ENCODE measurements around the gene IL19.
"Not testable (repeated sequence)": the region's sequence is repeated elsewhere in the genome, so short reads cannot be mapped to it uniquely, and the experiment has no call there.

IL19 gene

DNA sequence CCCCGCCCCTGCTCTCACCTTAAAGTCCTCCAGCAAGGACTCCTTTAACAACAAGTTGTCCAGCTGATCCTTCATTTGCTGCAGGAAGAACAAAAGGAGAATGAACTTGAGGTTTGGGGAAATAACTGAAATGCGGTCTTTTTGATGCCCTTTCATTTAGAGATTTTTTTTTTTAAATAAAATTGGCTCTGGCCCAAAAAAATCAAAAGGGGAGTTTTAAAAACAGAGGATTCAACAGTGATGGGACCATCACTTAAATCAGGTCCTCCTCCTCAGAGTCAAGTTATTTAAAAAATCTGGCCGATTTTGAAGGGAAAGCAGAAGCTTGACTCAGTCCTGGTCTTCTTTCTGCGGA lies 742 bp downstream of the IL19 start:
- in situ Hi-C loops (cut with MboI; ENCODE audit: low sequenced_read_pairs, unreplicated experiment) = no loop called here
- DNase-seq (ENCODE audit: low spot score) = no peak
- TF ChIP-seq, protein P1, sequence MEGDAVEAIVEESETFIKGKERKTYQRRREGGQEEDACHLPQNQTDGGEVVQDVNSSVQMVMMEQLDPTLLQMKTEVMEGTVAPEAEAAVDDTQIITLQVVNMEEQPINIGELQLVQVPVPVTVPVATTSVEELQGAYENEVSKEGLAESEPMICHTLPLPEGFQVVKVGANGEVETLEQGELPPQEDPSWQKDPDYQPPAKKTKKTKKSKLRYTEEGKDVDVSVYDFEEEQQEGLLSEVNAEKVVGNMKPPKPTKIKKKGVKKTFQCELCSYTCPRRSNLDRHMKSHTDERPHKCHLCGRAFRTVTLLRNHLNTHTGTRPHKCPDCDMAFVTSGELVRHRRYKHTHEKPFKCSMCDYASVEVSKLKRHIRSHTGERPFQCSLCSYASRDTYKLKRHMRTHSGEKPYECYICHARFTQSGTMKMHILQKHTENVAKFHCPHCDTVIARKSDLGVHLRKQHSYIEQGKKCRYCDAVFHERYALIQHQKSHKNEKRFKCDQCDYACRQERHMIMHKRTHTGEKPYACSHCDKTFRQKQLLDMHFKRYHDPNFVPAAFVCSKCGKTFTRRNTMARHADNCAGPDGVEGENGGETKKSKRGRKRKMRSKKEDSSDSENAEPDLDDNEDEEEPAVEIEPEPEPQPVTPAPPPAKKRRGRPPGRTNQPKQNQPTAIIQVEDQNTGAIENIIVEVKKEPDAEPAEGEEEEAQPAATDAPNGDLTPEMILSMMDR (IDR thresholded peaks at IDR 0.05; ENCODE audit: borderline replicate concordance, control extremely low read depth, extremely low read depth, insufficient read depth, missing control alignments) = no peak

DNA sequence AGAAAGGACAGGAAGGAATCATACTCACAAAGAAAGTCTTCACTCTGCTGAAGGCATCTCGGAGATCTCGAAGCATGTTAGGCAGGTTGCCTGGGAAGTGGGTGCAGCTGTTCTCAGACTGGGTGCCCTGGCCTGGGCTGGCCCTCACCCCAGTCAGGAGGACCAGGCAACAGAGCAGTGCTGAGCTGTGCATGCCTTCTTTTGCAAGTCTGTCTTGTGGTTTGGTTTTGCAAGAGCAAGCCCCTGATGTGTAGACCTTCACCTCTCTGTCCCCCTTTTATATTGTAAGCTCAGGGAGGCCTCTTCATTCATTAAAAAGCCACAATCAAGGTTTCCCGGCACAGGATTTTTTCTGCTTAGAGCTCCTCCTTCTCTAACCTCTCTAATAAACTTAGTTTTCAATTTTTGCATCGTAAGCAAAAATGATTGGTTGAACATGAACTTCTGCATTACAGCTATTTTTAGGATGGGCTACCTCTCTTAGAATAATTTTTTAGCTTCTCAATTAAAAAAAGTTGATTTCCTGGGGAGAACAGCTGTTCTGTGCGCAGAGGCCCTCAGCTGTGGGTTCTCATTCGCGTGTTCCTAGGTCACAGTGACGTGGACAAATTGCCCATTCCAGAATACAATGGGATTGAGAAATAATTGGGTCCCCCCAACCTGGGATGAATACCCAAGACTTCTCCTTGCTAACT lies 1.8 kb downstream of the IL19 start, which contains the start of gene IL10:
Gene IL10, minus strand, starts transcription at position 252 of the 695 bp plus-strand sequence. Its CDS starts 59 bp downstream, at position 193.
- no peak for DNase-seq (ENCODE audit: low spot score)
- in situ Hi-C loops (cut with MboI; ENCODE audit: low sequenced_read_pairs, unreplicated experiment) = no loop called here
- TF ChIP-seq, protein P1 (IDR thresholded peaks at IDR 0.05; ENCODE audit: borderline replicate concordance, control extremely low read depth, extremely low read depth, insufficient read depth, missing control alignments) = no peak

DNA sequence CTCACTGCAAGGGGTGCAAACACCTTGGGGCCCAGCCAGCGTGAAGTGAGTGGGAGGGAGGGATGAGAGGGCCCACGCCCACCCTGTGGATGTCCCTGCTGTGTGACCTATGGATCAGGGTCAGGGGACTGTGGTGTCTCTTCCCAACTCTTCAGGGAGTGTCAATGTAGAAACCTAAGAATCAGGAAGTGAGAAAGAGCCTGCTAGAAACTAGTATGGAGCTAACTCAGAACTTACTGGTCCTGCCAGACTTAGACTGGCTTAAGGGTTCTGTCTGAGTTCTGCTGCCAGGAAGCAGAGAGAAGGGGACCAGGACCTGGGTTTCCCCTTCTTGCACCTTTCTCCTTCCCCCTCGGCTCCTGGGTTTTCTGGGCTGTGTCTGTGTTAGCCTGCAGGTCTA lies 3.5 kb downstream of the IL19 start:
- in situ Hi-C loops (cut with MboI; ENCODE audit: low sequenced_read_pairs, unreplicated experiment) = no loop called here
- TF ChIP-seq, protein P1 (IDR thresholded peaks at IDR 0.05; ENCODE audit: borderline replicate concordance, control extremely low read depth, extremely low read depth, insufficient read depth, missing control alignments) = no peak
- no peak for DNase-seq (ENCODE audit: low spot score)

DNA sequence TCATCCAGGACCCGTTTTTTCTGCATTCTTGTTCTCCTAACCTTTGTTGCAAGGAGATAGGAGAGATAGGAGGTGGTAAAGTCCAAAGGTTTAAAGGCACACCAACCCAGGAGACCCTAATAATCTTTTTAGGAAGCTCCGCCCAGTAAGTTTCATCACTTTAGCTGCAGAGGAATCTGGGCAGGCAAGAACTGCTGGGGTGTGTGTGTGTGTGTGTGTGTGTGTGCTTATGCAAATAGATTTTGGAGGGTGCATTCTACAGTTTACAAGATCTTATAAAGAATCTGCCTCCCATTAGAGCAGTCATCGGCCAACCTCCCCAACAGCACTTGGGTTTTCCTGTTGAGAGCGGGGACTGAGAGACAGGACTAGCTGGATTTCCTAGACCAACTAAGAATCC lies 5.7 kb downstream of the IL19 start:
- TF ChIP-seq, protein P1 (IDR thresholded peaks at IDR 0.05; ENCODE audit: borderline replicate concordance, control extremely low read depth, extremely low read depth, insufficient read depth, missing control alignments) = no peak
- in situ Hi-C loops (cut with MboI; ENCODE audit: low sequenced_read_pairs, unreplicated experiment) = no loop called here
- DNase-seq (ENCODE audit: low spot score) = no peak

DNA sequence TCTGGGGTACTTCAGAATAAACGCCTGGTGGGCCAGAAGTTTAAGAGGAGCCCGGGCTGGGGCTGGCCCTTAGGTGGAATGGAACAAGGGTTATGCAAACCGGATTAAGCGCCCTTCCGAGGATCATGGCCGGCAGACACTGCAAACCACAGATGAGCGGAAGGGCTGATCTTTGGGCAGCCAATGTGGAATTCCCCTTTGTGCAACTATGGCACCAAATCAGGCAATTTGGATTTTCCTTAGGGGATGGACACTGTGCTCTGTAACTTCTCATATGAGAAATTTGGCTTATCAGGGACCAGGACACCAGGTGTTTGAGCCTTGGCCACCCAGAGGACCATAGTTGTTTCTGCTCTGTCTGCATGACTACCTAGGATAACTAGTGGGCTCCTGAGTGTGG lies 7.5 kb downstream of the IL19 start:
- in situ Hi-C loops (cut with MboI; ENCODE audit: low sequenced_read_pairs, unreplicated experiment) = no loop called here
- no peak for DNase-seq (ENCODE audit: low spot score)
- TF ChIP-seq, protein P1 (IDR thresholded peaks at IDR 0.05; ENCODE audit: borderline replicate concordance, control extremely low read depth, extremely low read depth, insufficient read depth, missing control alignments) = no peak

DNA sequence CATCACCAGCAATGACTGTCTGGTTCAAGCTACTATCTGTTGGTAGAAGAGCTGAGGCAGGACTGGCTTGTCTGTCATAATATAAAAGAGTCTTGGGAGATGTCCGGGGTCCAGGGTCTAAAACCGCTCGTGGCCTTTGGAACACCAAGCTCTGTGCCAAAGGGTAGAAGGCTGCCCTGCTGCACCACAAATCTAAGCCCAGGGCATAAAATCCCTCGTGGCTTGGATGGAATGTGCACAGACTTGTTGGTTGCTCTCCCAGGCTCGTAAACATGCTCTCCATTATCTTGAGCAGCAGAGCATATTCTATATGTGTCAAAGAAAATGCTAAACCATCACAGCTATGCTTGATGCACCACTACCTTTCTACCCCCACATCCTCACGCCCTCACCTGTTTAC lies 8.3 kb downstream of the IL19 start:
- in situ Hi-C loops (cut with MboI; ENCODE audit: low sequenced_read_pairs, unreplicated experiment); DNase-seq (ENCODE audit: low spot score): not testable (repeated sequence)

DNA sequence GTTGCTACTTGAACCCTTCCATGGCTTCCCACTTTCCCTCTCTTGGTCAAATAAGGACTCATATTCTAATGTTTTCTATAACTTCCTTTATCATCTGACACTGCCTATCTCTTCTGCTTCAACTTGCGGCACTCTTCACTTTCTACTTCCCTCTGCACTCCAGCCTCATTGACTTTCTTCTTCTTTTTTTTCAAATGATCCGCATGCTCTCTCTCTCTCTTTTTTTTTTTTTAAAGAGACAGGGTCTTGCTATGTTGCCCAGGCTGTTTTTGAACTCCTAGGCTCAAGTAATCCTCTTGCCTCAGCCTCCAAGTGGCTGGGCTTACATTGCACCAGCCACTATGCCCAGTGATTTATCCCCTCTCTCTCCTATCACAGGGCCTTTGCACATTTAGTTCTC lies 9.1 kb downstream of the IL19 start:
- DNase-seq (ENCODE audit: low spot score) = no peak
- TF ChIP-seq, protein P1 (IDR thresholded peaks at IDR 0.05; ENCODE audit: borderline replicate concordance, control extremely low read depth, extremely low read depth, insufficient read depth, missing control alignments) = no peak
- in situ Hi-C loops (cut with MboI; ENCODE audit: low sequenced_read_pairs, unreplicated experiment) = no loop called here
